ENCODE results near the gene H6PD. TPM values are rescaled to one million over a fixed set of nuclear protein-coding genes. Genes with fewer than 3 reads are reported as not detected.

H6PD gene
- total and polyA plus RNA-seq, 9 of the 15 experiments (the other 6 are each of a cell fraction or from before 2014, with no cell fraction given), result 0.04 to 2.5 (median 0.95) TPM

GRCh38 chr1:9295884-9296283 lies 61.3 kb downstream of the H6PD start:
- in situ Hi-C loops (cut with MboI) (no loop called here), intact Hi-C loops (cut with micrococcal nuclease) (no loop called here)
- TF ChIP-seq TRIM25 (IDR thresholded peaks at IDR 0.05; ENCODE audit: borderline replicate concordance) (no peak), CREB1 (IDR thresholded peaks at IDR 0.05) (no peak), CREB1 (CRISPR knock-in tag; IDR thresholded peaks at IDR 0.05) (no peak), ZNF184 (CRISPR knock-in tag; IDR thresholded peaks at IDR 0.05) (no peak), YBX1 (IDR thresholded peaks at IDR 0.05) (no peak), KDM4B (IDR thresholded peaks at IDR 0.05; ENCODE audit: borderline replicate concordance in 2 of 2, low read depth in 1 of 2) (no peak), GABPB2 (CRISPR knock-in tag; conservative IDR thresholded peaks at IDR 0.05) (no peak)
- TF ChIP-seq, protein P1, sequence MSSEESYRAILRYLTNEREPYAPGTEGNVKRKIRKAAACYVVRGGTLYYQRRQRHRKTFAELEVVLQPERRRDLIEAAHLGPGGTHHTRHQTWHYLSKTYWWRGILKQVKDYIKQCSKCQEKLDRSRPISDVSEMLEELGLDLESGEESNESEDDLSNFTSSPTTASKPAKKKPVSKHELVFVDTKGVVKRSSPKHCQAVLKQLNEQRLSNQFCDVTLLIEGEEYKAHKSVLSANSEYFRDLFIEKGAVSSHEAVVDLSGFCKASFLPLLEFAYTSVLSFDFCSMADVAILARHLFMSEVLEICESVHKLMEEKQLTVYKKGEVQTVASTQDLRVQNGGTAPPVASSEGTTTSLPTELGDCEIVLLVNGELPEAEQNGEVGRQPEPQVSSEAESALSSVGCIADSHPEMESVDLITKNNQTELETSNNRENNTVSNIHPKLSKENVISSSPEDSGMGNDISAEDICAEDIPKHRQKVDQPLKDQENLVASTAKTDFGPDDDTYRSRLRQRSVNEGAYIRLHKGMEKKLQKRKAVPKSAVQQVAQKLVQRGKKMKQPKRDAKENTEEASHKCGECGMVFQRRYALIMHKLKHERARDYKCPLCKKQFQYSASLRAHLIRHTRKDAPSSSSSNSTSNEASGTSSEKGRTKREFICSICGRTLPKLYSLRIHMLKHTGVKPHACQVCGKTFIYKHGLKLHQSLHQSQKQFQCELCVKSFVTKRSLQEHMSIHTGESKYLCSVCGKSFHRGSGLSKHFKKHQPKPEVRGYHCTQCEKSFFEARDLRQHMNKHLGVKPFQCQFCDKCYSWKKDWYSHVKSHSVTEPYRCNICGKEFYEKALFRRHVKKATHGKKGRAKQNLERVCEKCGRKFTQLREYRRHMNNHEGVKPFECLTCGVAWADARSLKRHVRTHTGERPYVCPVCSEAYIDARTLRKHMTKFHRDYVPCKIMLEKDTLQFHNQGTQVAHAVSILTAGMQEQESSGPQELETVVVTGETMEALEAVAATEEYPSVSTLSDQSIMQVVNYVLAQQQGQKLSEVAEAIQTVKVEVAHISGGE (CRISPR knock-in tag; IDR thresholded peaks at IDR 0.05), result no peak
- ATAC-seq (no peak), DNase-seq (ENCODE audit: extremely low read depth in 1 of 4, low spot score in 3 of 4) (no peak), FAIRE-seq (no peak)
- 27% methylated on average over 9 of the region's 9 CpGs for WGBS (ENCODE audit: insufficient coverage, low coverage, missing lambda C conversion rate)
- peaks cover 26 to 52% of the 10 kb centered on the region in 2 experiments for H3K27me3 ChIP-seq (ENCODE audit: control insufficient read depth in 2 of 2, insufficient read depth in 2 of 2, low read length in 2 of 2)
- H3K4me2 ChIP-seq (ENCODE audit: insufficient read depth, low read length), result no peak overlapping the region
- no peak overlapping the region for H2AFZ ChIP-seq (ENCODE audit: low read depth, low read length)
- H3K79me2 ChIP-seq (ENCODE audit: control insufficient read depth, insufficient read depth, low read length), result no peaks in the 10 kb centered on the region
- no peak overlapping the region for H3K9ac ChIP-seq (ENCODE audit: insufficient read depth in 1 of 2, low read depth in 2 of 2, low read length in 2 of 2)
- H3K9me3 ChIP-seq (replicated peaks; ENCODE audit: control insufficient read depth, insufficient read depth, low read depth, low read length), result no peaks in the 10 kb centered on the region
- no TSS peak for BruUV-seq (replicated peaks)
- no peak overlapping the region for H3K27ac ChIP-seq (ENCODE audit: extremely low read depth, low read depth, low read length)
- CTCF ChIA-PET (ENCODE audit: low intra/inter-chr PET ratio), result no interaction called here
- H3K4me3 ChIP-seq, result no peak overlapping the region
- H3K4me1 ChIP-seq (replicated peaks in 1 of 2; ENCODE audit: control insufficient read depth in 2 of 2, insufficient read depth in 2 of 2, low read length in 2 of 2), result peaks cover 14 to 20% of the 10 kb centered on the region in 2 experiments; a peak in 4 of 5 replicates
- no peaks in the 10 kb centered on the region for H3K9me1 ChIP-seq (ENCODE audit: control insufficient read depth, insufficient read depth, low read length)
- POLR2A ChIA-PET, result interaction anchor here (0.6 kb wide), 1 partner anchor 21 kb away, joined by 3 read pairs; no protein-coding TSS in a partner anchor
- 0 out of 2 replicates have a peak, but pooled peaks cover 12% of the 10 kb centered on the region for H4K20me1 ChIP-seq (replicated peaks; ENCODE audit: control insufficient read depth, insufficient read depth, low read length)
- H3K36me3 ChIP-seq (ENCODE audit: control insufficient read depth, insufficient read depth, low read length), result no peaks in the 10 kb centered on the region
